Stomach smooth muscle (tissue), 2 donors: ENCODE results near the gene SUCNR1.
"Not testable (repeated sequence)": the region's sequence is repeated elsewhere in the genome, so short reads cannot be mapped to it uniquely, and the experiment has no call there.

Source experiments
- H3K27ac ChIP-seq: one replicate; pipeline ENCODE4 v1.7.0; 2013; ENCODE audit warnings: mild to moderate bottlenecking, low read length, inconsistent platforms
- H3K27me3 ChIP-seq, 2 donors: one replicate each; pipeline ENCODE4 v1.7.0; 2013; ENCODE audit warnings: low read length in 2 of 2; ENCODE audit not compliant: insufficient read depth in 2 of 2, control insufficient read depth in 1 of 2
- H3K36me3 ChIP-seq, 2 donors: one replicate each; pipeline ENCODE4 v1.7.0; 2013; ENCODE audit warnings: low read length in 2 of 2; ENCODE audit not compliant: control insufficient read depth in 2 of 2, insufficient read depth in 2 of 2
- H3K4me1 ChIP-seq: one replicate; pipeline ENCODE4 v1.7.0; 2013; ENCODE audit warnings: low read length; ENCODE audit not compliant: control insufficient read depth, insufficient read depth
- H3K4me3 ChIP-seq, 2 donors: one replicate each; pipeline ENCODE4 v1.7.0; 2013; ENCODE audit warnings: low read length in 2 of 2
- H3K9ac ChIP-seq, 2 donors: one replicate each; pipeline ENCODE4 v1.7.0; 2013; ENCODE audit warnings: low read length in 2 of 2, mild to moderate bottlenecking in 1 of 2
- H3K9me3 ChIP-seq, 2 donors: one replicate each; pipeline ENCODE4 v1.7.0; 2013; ENCODE audit warnings: low read length in 2 of 2; ENCODE audit not compliant: control insufficient read depth in 2 of 2
- donor health status: healthy.
- donor health status: Pancreatic carcinoma.

The SUCNR1 gene

GRCh38 chr3:151871639-151872468 lies 1.6 kb upstream of the SUCNR1 start:
- Histone ChIP-seq H3K27ac (no peak overlapping the region), H3K9me3 (no peaks in the 10 kb centered on the region), H3K4me1 (no peaks in the 10 kb centered on the region), H3K9ac (no peak overlapping the region), H3K36me3 (no peaks in the 10 kb centered on the region), H3K27me3 (no peaks in the 10 kb centered on the region), H3K4me3 (no peak overlapping the region)

- not testable (repeated sequence) for H3K36me3 ChIP-seq, H3K9ac ChIP-seq, H3K4me3 ChIP-seq, H3K9me3 ChIP-seq, H3K4me1 ChIP-seq, H3K27me3 ChIP-seq, H3K27ac ChIP-seq
Measured at GRCh38 chr3:151874079-151874478, 636 bp downstream of the SUCNR1 start.

- H3K4me1 ChIP-seq = no peaks in the 10 kb centered on the region
- H3K36me3 ChIP-seq = no peaks in the 10 kb centered on the region
- no peaks in the 10 kb centered on the region for H3K27me3 ChIP-seq
- no peaks in the 10 kb centered on the region for H3K9me3 ChIP-seq
- H3K4me3 ChIP-seq = no peak overlapping the region
- no peak overlapping the region for H3K9ac ChIP-seq
- no peak overlapping the region for H3K27ac ChIP-seq
Measured at GRCh38 chr3:151875759-151876158, 2.3 kb downstream of the SUCNR1 start.

GRCh38 chr3:151877269-151877668 lies 3.8 kb downstream of the SUCNR1 start:
- no peaks in the 10 kb centered on the region for H3K27me3 ChIP-seq
- H3K4me1 ChIP-seq = no peaks in the 10 kb centered on the region
- no peaks in the 10 kb centered on the region for H3K9me3 ChIP-seq
- H3K4me3 ChIP-seq = no peak overlapping the region
- H3K9ac ChIP-seq = no peak overlapping the region
- H3K27ac ChIP-seq = no peak overlapping the region
- no peaks in the 10 kb centered on the region for H3K36me3 ChIP-seq

GRCh38 chr3:151878465-151878864 lies 5.0 kb downstream of the SUCNR1 start:
- H3K4me3 ChIP-seq = no peak overlapping the region
- H3K4me1 ChIP-seq = no peaks in the 10 kb centered on the region
- no peak overlapping the region for H3K27ac ChIP-seq
- H3K9ac ChIP-seq = no peak overlapping the region
- H3K36me3 ChIP-seq = no peaks in the 10 kb centered on the region
- no peaks in the 10 kb centered on the region for H3K9me3 ChIP-seq
- H3K27me3 ChIP-seq = no peaks in the 10 kb centered on the region

GRCh38 chr3:151879037-151879436 lies 5.6 kb downstream of the SUCNR1 start:
- no peak overlapping the region for H3K9ac ChIP-seq
- no peaks in the 10 kb centered on the region for H3K36me3 ChIP-seq
- no peak overlapping the region for H3K4me3 ChIP-seq

GRCh38 chr3:151879679-151880415 lies 6.4 kb downstream of the SUCNR1 start:
- Histone ChIP-seq H3K27me3 (no peaks in the 10 kb centered on the region), H3K36me3 (no peaks in the 10 kb centered on the region), H3K27ac (no peak overlapping the region), H3K4me1 (no peaks in the 10 kb centered on the region), H3K9me3 (no peaks in the 10 kb centered on the region), H3K9ac (no peak overlapping the region), H3K4me3 (no peak overlapping the region)

More at GRCh38 chr3:151879037-151879436, 5.6 kb downstream of the SUCNR1 start:
- Histone ChIP-seq H3K27me3 (no peaks in the 10 kb centered on the region), H3K27ac (no peak overlapping the region), H3K4me1 (no peaks in the 10 kb centered on the region), H3K9me3 (no peaks in the 10 kb centered on the region)

GRCh38 chr3:151880416-151880690 lies 6.9 kb downstream of the SUCNR1 start:
- Histone ChIP-seq H3K9me3 (no peaks in the 10 kb centered on the region), H3K36me3 (no peaks in the 10 kb centered on the region), H3K27me3 (no peaks in the 10 kb centered on the region), H3K4me3 (no peak overlapping the region), H3K9ac (no peak overlapping the region), H3K27ac (no peak overlapping the region), H3K4me1 (no peaks in the 10 kb centered on the region)

GRCh38 chr3:151881137-151881536 lies 7.7 kb downstream of the SUCNR1 start:
- Histone ChIP-seq H3K4me3 (no peak overlapping the region), H3K9ac (no peak overlapping the region), H3K27ac (no peak overlapping the region), H3K9me3 (no peaks in the 10 kb centered on the region), H3K36me3 (no peaks in the 10 kb centered on the region), H3K4me1 (no peaks in the 10 kb centered on the region), H3K27me3 (no peaks in the 10 kb centered on the region)

- H3K9me3 ChIP-seq, H3K4me3 ChIP-seq: not testable (repeated sequence)
Measured at GRCh38 chr3:151885397-151885796, 12.0 kb downstream of the SUCNR1 start.

More at GRCh38 chr3:151885397-151885796, 12.0 kb downstream of the SUCNR1 start:
- H3K27me3 ChIP-seq, H3K36me3 ChIP-seq, H3K27ac ChIP-seq, H3K9ac ChIP-seq, H3K4me1 ChIP-seq: not testable (repeated sequence)
